Thoracic aorta (tissue), 2 donors: ENCODE results near the gene DOCK11. TPM values are rescaled to one million over a fixed set of nuclear protein-coding genes. Genes with fewer than 3 reads are reported as not detected.

Experiments used
- ATAC-seq: fragments of 150-250 bp; one replicate; pipeline ENCODE4 v1.8.0; 2017; ENCODE audit warnings: low read depth; ENCODE audit not compliant: insufficient number of reproducible peaks, low FRiP score
- DNase-seq: peaks from one replicate; pipeline ENCODE4 v3.0.0-alpha.2; 2020; ENCODE audit warnings: low spot score
- H3K27ac ChIP-seq, 2 donors: fragments of 200-600 bp; sonication (generic); 1 replicate in 1 of 2; 2 replicates in 1 of 2; pipeline ENCODE4 v1.5.1; 2016; ENCODE audit warnings: mild to moderate bottlenecking in 2 of 2, moderate library complexity in 2 of 2
- H3K27me3 ChIP-seq: fragments of 200-600 bp; sonication (generic); replicated peaks from 2 replicates; pipeline ENCODE4 v1.6.0; 2016; ENCODE audit warnings: mild to moderate bottlenecking; ENCODE audit not compliant: insufficient read depth
- H3K36me3 ChIP-seq: fragments of 200-600 bp; sonication (generic); one replicate; pipeline ENCODE4 v1.5.1; 2016
- H3K4me1 ChIP-seq, 2 donors: fragments of 200-600 bp; sonication (generic); 1 replicate in 1 of 2; 2 replicates in 1 of 2; pipeline versions ENCODE4 v1.5.1 to v1.6.0; 2016; ENCODE audit warnings: low read depth in 2 of 2, mild to moderate bottlenecking in 1 of 2; ENCODE audit not compliant: control insufficient read depth in 1 of 2
- H3K4me3 ChIP-seq: fragments of 200-600 bp; sonication (generic); 2 replicates; pipeline ENCODE4 v1.5.1; 2016; ENCODE audit warnings: mild to moderate bottlenecking
- H3K9me3 ChIP-seq: fragments of 200-600 bp; sonication (generic); 2 replicates; pipeline ENCODE4 v1.5.1; 2016
- CTCF ChIP-seq: fragments of 200-600 bp; sonication (generic); IDR thresholded peaks from one replicate; pipeline ENCODE4 v1.5.1; 2019; ENCODE audit warnings: antibody characterized with exemption
- total RNA-seq, 2 donors: library from RNA; depleted of rRNA; stranded (reverse); fragments of >200 nt; gene quantifications; one replicate each; pipeline versions ENCODE4 v1.1.0 to v1.2.3, GENCODE V29; 2016

The DOCK11 gene
- total RNA-seq, 2 donors from 2014 or later, result 30.6 to 45.8 TPM

DNA sequence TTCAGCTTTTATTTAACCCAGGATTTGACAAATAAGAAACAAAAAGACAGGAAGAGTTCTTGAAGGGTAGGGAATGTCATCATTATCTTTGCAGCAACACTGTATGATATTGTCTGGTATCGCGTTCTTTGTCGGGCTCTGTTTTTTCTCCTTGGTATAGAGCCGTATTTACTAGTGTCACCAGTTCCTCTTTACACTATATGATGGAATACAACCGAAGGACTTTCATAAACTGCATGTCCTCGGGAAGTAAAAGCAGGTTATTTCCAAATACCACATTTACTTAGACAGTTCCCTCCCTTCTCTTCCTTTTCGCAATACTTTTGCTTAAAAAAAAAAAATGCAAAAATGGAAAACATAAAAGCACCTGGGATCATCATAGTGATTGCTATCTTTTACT, 135.2 kb downstream of the DOCK11 start:
- Histone ChIP-seq H3K36me3 (peaks cover 5% of the 10 kb centered on the region), H3K27ac (no peak overlapping the region), H3K4me3 (no peak overlapping the region), H3K4me1 (no peaks in the 10 kb centered on the region), H3K9me3 (no peaks in the 10 kb centered on the region), H3K27me3 (no peaks in the 10 kb centered on the region)
- DNase-seq (no peak), ATAC-seq (no peak)
- no peak for TF ChIP-seq CTCF

GRCh38 chrX:118631586-118631985, 136.0 kb downstream of the DOCK11 start:
- H3K27me3 ChIP-seq, result no peaks in the 10 kb centered on the region
- ATAC-seq, result no peak
- no peak for TF ChIP-seq CTCF
- no peaks in the 10 kb centered on the region for H3K4me1 ChIP-seq
- H3K4me3 ChIP-seq, result no peak overlapping the region
- no peaks in the 10 kb centered on the region for H3K9me3 ChIP-seq
- H3K36me3 ChIP-seq, result peaks cover 5% of the 10 kb centered on the region
- DNase-seq, result no peak
- H3K27ac ChIP-seq, result no peak overlapping the region

DNA sequence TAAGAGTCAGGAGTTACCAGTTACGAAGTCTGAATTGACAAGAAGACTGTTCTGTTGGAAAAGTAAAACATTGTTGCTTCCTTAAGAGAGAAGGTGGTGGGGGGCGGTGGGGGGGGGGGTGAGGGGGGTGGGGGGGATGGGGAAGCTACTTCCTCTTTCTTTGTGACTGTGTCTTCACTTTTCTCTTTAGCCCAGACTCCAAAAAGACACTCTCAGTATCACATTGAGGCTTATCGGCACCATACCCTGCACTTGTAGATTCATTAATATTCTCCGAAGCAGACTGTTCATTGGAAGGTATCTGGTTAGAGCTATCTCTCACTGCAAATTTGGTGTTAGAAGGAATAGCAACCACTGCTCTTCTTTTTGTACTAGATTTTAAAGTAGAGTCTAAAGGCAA, 137.2 kb downstream of the DOCK11 start:
- Histone ChIP-seq H3K27ac (no peak overlapping the region), H3K27me3 (no peaks in the 10 kb centered on the region), H3K4me3 (no peak overlapping the region), H3K36me3 (peaks cover 5% of the 10 kb centered on the region), H3K4me1 (no peaks in the 10 kb centered on the region), H3K9me3 (no peaks in the 10 kb centered on the region)
- ATAC-seq (no peak), DNase-seq (no peak)
- TF ChIP-seq CTCF, result no peak

DNA sequence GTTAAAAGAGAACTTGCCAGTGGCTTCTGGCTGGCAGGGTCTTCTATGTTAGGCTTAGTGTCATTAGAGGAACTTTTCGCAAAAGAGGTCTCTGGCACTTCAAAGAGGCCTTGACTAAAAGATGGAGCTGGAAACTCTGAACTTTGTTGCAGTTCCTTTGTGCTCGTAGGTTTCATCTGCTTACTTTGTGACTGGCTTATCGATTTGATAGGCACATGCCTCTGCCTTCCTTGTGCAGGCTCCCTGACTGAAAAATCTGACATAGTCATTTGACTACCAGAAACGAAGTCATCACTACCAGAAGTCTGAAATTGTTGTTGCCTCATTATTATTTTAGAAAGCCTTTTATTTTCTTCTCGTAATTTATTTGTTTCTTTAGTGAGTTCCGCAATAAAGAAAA, 137.9 kb downstream of the DOCK11 start:
- TF ChIP-seq CTCF, result no peak
- H3K27ac ChIP-seq, result no peak overlapping the region
- no peak overlapping the region for H3K4me3 ChIP-seq
- ATAC-seq (no peak), DNase-seq (no peak)
- no peaks in the 10 kb centered on the region for H3K27me3 ChIP-seq
- peaks cover 5% of the 10 kb centered on the region for H3K36me3 ChIP-seq
- no peaks in the 10 kb centered on the region for H3K4me1 ChIP-seq
- no peaks in the 10 kb centered on the region for H3K9me3 ChIP-seq

DNA sequence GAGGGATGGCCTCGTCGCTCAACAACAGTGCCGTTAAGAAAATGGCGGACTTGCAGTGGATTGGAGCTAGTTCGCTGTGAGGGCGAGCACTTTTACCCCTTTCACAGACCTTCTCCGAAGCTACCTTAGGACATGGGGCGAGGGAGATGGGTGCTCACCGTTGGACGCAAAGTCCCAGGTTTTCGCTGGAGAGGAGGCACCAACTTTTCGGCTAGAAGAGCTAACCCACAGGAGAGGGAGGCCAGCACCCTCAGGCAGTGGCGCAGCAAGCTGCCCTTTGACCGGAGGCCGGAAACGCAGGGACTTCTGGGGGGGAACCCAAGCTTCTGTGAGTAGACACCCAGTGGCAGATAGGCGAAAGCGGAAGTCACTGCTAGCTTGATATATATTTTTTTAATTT, 138.7 kb downstream of the DOCK11 start:
- H3K27ac ChIP-seq, result no peak overlapping the region
- no peak overlapping the region for H3K4me3 ChIP-seq
- no peak for TF ChIP-seq CTCF
- H3K36me3 ChIP-seq, result peaks cover 5% of the 10 kb centered on the region
- H3K9me3 ChIP-seq, result no peaks in the 10 kb centered on the region
- no peaks in the 10 kb centered on the region for H3K27me3 ChIP-seq
- DNase-seq, result no peak
- ATAC-seq, result no peak
- H3K4me1 ChIP-seq, result no peaks in the 10 kb centered on the region
